ENCODE measurements around the gene RNF214. TPM values are rescaled to one million over a fixed set of nuclear protein-coding genes. Genes with fewer than 3 reads are reported as not detected.

Gene RNF214
- total and polyA plus RNA-seq, 2 donors (not counting 1 experiment from before 2014, with no cell fraction given): 16.0 to 36.1 TPM

- intact Hi-C loops (cut with micrococcal nuclease): no loop called here
- Histone ChIP-seq H2AFZ (ENCODE audit: insufficient read depth, low read depth, low read length, poor library complexity, severe bottlenecking) (no peak overlapping the region), H3K4me2 (replicated peaks; ENCODE audit: low read depth, low read length, poor library complexity, severe bottlenecking) (peak overlapping the region; percentile 2), H3K9me3 (ENCODE audit: control extremely low read depth in 1 of 3, control insufficient read depth in 2 of 3, insufficient read depth in 1 of 3, low read length in 2 of 3) (no peaks in the 10 kb centered on the region), H3K9ac (ENCODE audit: low read length) (no peak overlapping the region), H3K36me3 (replicated peaks in 1 of 2; ENCODE audit: control extremely low read depth in 1 of 2, control insufficient read depth in 1 of 2, extremely low read depth in 1 of 2, insufficient read depth in 2 of 2, low read length in 1 of 2) (peaks cover 0 to 69% of the 10 kb centered on the region in 2 experiments), H3K27me3 (replicated peaks in 1 of 4; ENCODE audit: control extremely low read depth in 1 of 4, control insufficient read depth in 3 of 4, insufficient read depth in 4 of 4, low read length in 3 of 4) (no peaks in the 10 kb centered on the region), H4K20me1 (ENCODE audit: control insufficient read depth, insufficient read depth, low read length, poor library complexity, severe bottlenecking) (peaks cover 11% of the 10 kb centered on the region), H3K79me2 (ENCODE audit: control insufficient read depth, insufficient read depth, low read length) (no peaks in the 10 kb centered on the region), H3K27ac (ENCODE audit: low read length in 2 of 2) (no peak overlapping the region), H3K4me3 (ENCODE audit: control extremely low read depth in 1 of 5, extremely low read depth in 1 of 5, insufficient read depth in 1 of 5, low read depth in 2 of 5, low read length in 4 of 5) (no peak overlapping the region), H3K4me1 (ENCODE audit: control insufficient read depth in 2 of 2, insufficient read depth in 2 of 2, low read length in 2 of 2) (peaks cover 15 to 37% of the 10 kb centered on the region in 2 donors)
- H3K4me1 Mint-ChIP-seq: peaks cover 33% of the 10 kb centered on the region
- no peaks in the 10 kb centered on the region for H3K27me3 Mint-ChIP-seq
- WGBS (ENCODE audit: insufficient coverage): 91% methylated on average over 15 of the region's 17 CpGs
- peak overlapping the region; percentile 75 for H3K27ac Mint-ChIP-seq
- DNase-seq (no peak), ATAC-seq (ENCODE audit: low read depth) (peak; percentile 14)
- H3K9me3 Mint-ChIP-seq (ENCODE audit: insufficient read depth): no peaks in the 10 kb centered on the region
- ChIA-PET CTCF (interaction anchor here (1.0 to 3.6 kb wide), 2 partner anchors 16 to 29 kb away, joined by 3 to 26 read pairs; no protein-coding TSS in a partner anchor), POLR2A (no interaction called here)
- H3K4me3 Mint-ChIP-seq: no peak overlapping the region
- no peak for TF ChIP-seq EZH2 (IDR thresholded peaks at IDR 0.05; ENCODE audit: borderline replicate concordance, insufficient read depth, low read depth, low read length, poor library complexity, severe bottlenecking)
- TF ChIP-seq, protein P1, sequence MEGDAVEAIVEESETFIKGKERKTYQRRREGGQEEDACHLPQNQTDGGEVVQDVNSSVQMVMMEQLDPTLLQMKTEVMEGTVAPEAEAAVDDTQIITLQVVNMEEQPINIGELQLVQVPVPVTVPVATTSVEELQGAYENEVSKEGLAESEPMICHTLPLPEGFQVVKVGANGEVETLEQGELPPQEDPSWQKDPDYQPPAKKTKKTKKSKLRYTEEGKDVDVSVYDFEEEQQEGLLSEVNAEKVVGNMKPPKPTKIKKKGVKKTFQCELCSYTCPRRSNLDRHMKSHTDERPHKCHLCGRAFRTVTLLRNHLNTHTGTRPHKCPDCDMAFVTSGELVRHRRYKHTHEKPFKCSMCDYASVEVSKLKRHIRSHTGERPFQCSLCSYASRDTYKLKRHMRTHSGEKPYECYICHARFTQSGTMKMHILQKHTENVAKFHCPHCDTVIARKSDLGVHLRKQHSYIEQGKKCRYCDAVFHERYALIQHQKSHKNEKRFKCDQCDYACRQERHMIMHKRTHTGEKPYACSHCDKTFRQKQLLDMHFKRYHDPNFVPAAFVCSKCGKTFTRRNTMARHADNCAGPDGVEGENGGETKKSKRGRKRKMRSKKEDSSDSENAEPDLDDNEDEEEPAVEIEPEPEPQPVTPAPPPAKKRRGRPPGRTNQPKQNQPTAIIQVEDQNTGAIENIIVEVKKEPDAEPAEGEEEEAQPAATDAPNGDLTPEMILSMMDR (IDR thresholded peaks at IDR 0.05): no peak
These were observed 34.7 kb upstream of the RNF214 start for GRCh38 chr11:117197516-117198456.

DNA sequence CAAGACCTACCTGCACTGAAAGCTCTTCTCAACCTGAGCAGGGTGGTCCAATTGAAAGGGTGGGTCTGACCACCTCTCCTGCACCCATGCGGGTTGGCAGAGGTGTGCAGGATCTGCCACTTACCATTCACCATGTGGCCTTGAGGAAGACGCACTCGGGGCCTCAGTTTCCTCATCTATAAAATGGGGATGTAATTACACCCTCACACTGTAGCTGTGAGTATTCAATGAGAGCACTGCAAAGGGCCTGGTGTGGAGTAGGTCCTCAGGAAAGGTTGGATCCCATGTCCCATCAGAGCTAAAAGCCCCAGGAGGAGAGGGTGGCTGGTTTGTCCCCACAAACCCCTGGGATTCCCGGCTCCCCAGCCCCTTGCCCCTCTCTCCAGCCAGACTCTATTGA is 33.9 kb upstream of the RNF214 start:
- no peak overlapping the region for H3K27ac ChIP-seq (ENCODE audit: low read length in 2 of 2)
- no peak for DNase-seq
- no peak overlapping the region for H3K4me3 ChIP-seq (ENCODE audit: control extremely low read depth in 1 of 5, extremely low read depth in 1 of 5, insufficient read depth in 1 of 5, low read depth in 2 of 5, low read length in 4 of 5)
- peaks cover 15 to 36% of the 10 kb centered on the region in 2 donors for H3K4me1 ChIP-seq (ENCODE audit: control insufficient read depth in 2 of 2, insufficient read depth in 2 of 2, low read length in 2 of 2)
- no peak for ATAC-seq (ENCODE audit: low read depth)
- 33% methylated on average over 1 of the region's 4 CpGs for WGBS (ENCODE audit: insufficient coverage)
- peaks cover 33% of the 10 kb centered on the region for H3K4me1 Mint-ChIP-seq
- no peaks in the 10 kb centered on the region for H3K27me3 ChIP-seq (replicated peaks in 1 of 4; ENCODE audit: control extremely low read depth in 1 of 4, control insufficient read depth in 3 of 4, insufficient read depth in 4 of 4, low read length in 3 of 4)
- H3K4me2 ChIP-seq (replicated peaks; ENCODE audit: low read depth, low read length, poor library complexity, severe bottlenecking): peak overlapping the region; percentile 19
- H2AFZ ChIP-seq (ENCODE audit: insufficient read depth, low read depth, low read length, poor library complexity, severe bottlenecking): no peak overlapping the region
- no peak overlapping the region for H3K9ac ChIP-seq (ENCODE audit: low read length)
- H3K4me3 Mint-ChIP-seq: no peak overlapping the region
- CTCF ChIA-PET: interaction anchor here (3.6 kb wide), 1 partner anchor 17 kb away, joined by 26 read pairs; no protein-coding TSS in a partner anchor
- intact Hi-C loops (cut with micrococcal nuclease): no loop called here
- H4K20me1 ChIP-seq (ENCODE audit: control insufficient read depth, insufficient read depth, low read length, poor library complexity, severe bottlenecking): peaks cover 11% of the 10 kb centered on the region
- no peaks in the 10 kb centered on the region for H3K79me2 ChIP-seq (ENCODE audit: control insufficient read depth, insufficient read depth, low read length)
- H3K9me3 Mint-ChIP-seq (ENCODE audit: insufficient read depth): no peaks in the 10 kb centered on the region
- peaks cover 0 to 65% of the 10 kb centered on the region in 2 experiments for H3K36me3 ChIP-seq (replicated peaks in 1 of 2; ENCODE audit: control extremely low read depth in 1 of 2, control insufficient read depth in 1 of 2, extremely low read depth in 1 of 2, insufficient read depth in 2 of 2, low read length in 1 of 2)
- no peaks in the 10 kb centered on the region for H3K27me3 Mint-ChIP-seq
- TF ChIP-seq EZH2 (IDR thresholded peaks at IDR 0.05; ENCODE audit: borderline replicate concordance, insufficient read depth, low read depth, low read length, poor library complexity, severe bottlenecking): no peak
- TF ChIP-seq, protein P1 (IDR thresholded peaks at IDR 0.05): no peak
- POLR2A ChIA-PET: no interaction called here
- no peak overlapping the region for H3K27ac Mint-ChIP-seq
- H3K9me3 ChIP-seq (ENCODE audit: control extremely low read depth in 1 of 3, control insufficient read depth in 2 of 3, insufficient read depth in 1 of 3, low read length in 2 of 3): no peaks in the 10 kb centered on the region
